Fibroblast of peridontal ligament (primary cell): ENCODE measurements around the gene ZNF407.
A peak's percentile ranks its signal among the peaks of the same experiment; 100 is the strongest.

ENCODE experiments used
- DNase-seq: peaks from one replicate; pipeline ENCODE4 v3.0.0-alpha.2; 2010; ENCODE audit errors: extremely low read depth

Gene ZNF407

DNA sequence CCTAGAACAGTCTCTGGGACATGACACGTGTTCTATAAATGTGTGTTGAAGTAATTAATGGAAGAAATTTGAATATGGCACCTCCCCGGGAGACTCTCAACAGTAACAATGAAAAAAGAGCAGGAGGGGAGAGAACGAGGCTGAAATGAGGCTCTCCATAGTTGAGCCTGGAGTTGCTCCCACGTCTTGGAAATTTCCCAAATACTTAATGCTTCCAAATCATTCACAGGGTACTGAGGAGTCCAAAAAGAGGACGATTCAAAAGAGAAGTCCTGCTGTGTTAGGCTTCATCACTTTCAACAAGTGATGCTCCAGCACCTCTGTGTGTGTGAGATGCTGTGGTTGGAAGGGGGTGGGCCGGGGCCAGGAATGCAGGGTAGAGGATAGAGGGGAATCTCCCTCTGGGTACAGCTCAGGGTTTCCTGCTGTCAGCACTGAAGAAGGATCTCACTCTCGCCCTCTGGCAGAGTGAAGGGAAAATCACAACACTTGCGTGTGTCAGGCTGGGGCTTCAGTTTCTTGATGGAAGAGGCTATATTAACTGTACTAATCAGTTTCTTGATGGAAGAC is 18.1 kb upstream of the ZNF407 start:
- DNase-seq: no peak

DNA sequence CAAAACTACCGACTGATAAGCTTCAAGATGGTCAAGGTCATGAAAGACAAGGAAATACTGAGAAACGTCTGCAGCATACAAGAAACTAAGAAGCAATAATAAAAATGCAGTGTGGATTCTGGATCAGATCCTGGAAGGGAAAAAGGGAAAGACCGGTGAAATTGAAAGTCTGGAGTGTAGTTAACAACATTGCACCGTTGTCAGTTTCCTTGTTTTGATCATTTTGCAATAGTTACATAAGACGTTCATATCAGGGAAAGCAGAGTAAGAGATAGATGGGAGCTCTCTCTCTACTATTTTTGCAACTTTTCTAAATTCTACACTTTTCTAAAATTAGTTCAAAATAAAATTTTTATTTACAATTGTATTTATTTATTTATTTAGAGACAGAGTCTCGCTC is 15.0 kb upstream of the ZNF407 start:
- DNase-seq: no peak

DNA sequence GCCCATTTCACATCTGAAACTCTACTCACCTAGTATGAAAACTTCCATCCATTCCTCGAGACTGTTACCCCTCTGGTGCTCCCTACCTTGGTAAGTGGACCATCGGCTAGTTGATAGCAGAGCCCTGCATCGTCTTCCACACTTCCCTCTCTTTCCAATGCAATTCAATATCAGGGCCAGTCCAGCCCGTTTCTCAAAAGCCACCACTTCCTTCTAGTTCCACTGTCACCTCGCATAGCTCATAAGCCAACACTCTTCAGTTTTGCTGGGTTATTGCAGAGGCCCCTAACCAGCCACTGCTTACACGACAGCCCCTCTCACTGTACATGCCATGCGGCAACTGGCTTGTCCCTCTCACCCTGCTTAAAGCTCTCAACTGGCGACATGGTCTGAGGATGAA is 10.2 kb upstream of the ZNF407 start:
- DNase-seq: no peak

DNA sequence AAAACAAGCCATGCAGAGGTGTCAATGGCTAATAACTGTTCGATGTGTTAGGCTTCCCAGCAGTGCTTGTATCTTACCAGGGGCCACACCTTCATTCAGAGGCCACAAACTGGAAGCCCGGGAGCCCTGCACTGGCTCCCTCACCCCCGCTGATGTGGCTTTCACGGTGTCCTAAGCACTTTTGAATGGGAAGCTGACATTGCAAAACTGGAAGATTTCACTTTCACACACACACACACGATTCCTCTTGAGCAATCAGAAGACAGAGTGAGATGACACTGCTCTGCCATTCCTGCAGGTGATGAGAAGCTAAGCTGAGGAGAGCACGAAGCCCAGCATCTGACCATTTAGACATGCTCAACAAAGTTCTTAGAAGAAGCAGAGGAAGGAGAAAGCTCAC is 8.6 kb upstream of the ZNF407 start:
- DNase-seq: no peak

DNA sequence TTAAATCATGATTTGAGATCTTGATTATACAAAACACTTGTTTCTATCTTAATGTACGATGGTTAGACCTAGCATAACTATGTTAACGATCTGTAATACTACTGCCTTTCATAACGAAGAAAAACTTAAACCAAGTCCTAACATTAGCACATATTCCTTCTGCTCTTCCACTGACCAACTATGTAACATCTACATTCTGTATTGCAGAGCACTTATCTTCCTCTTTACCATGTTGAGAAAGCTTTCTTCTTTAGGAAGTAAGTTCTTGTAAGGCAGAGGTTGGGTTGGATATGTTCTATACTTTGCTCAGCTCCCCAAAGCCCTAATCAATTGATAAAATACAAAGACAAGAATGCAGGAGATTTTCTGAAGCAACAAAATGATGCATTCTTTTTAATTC is 7.9 kb upstream of the ZNF407 start:
- DNase-seq: no peak

DNA sequence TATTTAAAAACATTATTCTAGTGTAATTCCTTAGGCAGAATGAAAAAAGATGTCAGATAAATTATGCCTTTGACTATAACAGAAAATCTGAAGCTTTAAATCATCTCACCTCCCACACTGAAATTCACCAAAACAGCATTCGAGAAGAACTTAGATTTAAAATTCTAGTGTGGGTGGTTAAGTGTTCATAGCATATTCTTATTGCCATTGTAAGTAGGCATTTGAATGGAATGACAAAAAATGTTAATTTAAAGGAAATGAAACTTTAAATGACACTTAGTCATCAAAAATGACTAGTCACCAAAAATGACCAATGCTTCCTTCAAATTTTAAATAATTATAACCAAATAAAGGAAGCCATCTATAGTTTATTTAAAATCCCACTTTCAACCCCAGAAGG is 7.0 kb upstream of the ZNF407 start:
- no peak for DNase-seq

DNA sequence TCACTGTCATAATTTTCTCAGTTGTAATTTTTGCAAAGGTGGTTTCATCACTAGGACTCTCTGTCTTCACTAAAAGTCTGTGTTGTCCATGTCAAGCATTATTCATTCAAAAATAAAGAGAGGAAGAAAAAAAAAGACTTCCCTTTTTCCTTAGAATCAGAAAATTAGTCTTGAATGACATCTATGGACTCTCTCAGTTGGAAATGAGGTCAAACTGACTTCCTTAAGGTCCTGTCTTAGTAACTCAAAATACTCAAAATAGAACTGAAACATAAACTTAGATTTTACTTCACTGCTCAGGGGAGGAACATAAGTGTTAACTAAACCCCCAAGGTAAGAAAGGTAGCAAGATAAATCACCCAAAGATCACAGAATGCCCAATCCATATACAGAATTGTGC is 2.2 kb upstream of the ZNF407 start:
- no peak for DNase-seq

DNA sequence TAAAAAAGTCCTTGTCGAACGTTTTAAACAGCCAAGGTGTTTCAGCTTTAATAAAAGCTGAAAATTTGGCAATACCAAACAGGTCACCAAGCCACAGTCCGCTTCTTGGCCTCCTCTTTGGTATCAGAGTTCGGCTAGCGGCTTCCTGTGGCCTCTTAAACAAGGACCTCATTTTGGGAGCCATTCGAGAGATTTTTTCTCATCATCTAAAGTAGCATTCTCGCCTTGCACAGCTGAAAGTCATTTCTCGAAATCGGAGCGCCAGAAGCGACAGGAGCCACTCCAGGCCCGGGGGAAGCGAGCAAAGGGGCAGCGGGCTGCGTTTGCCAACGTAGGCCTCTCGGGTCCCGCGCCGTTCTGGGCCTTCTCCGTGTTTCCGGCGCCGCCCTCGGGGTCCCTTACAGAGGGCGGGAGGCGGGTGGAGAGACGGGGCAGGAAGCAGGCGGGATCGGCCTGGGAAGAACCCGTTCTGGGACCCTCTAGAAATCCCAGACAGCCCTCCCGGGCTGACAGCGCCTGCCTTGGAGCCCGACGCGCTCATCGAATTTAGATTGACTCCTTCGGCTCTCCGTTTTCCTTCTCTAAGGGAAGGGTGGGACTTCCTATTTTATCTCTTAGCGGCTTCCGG is 522 bp upstream of the ZNF407 start:
- DNase-seq: peak; percentile 75

DNA sequence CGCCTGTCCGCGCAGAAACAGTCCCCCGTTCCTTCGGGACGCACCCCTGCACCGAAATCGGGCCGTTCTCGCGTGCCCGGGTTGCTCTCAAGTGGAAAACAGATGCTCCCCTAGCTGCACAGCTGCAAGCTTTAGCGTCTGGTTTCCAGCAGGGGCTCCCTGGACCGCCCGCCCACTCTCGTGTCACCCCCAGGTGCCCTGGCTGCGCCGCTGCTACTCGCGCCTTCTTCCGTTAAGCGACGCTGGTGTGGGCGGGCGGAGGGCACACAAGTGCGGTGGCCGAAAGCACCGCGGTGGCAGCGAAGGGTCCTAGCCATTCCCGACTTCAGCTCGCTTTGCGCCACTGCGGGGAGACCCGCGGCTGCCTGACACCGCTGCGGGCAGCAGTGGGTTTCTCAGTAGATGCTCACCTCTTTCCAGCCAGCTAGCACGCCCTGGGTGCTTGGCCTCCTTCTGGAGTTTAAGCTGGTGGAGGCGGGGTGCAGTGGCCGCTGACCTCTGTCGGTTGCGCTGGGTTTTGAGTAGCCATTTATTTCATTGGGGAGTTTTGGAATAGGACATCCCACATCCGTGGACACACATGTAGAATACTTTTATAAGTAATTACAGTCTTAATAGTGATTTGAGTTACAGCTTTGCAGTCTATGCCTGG is 806 bp downstream of the ZNF407 start:
- DNase-seq: peak; percentile 50

DNA sequence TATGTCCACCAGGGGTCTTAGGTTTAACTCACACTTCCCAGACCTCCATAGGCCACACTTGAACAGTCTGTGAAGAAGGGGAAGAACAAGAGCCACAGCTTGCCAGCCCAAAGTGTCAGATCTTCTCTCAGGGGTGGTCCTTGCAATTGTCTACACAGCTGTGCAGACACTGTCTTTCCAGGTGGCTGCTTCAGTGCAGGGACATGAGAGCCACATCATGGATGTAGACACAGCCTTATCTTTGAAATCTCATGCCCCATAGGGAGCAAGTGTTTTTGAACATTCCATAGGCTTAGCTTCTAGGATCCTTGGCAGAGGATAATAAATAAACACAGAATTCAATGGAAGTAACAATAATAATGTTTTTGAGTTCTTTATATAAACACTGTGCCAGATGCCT is 6.7 kb downstream of the ZNF407 start:
- DNase-seq: no peak

DNA sequence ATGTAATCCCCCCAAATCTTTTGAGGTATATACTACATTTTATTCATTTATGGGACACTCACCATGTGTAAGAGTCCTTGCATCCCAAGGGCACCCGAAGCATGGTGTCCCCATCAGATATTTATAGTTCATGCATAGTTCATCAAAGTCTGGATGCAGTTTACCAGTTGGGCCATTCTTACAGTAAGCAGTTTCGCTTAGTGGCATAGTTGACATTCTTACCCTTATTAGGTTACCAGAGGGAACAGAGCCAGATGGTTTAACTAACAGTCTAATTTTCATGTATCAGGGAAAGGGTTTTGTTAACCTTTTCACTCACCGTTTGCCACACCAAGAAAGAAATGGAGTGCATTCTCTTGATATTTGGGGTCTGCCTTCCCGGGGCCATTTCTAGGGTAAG is 7.1 kb downstream of the ZNF407 start:
- DNase-seq: peak; percentile 71

DNA sequence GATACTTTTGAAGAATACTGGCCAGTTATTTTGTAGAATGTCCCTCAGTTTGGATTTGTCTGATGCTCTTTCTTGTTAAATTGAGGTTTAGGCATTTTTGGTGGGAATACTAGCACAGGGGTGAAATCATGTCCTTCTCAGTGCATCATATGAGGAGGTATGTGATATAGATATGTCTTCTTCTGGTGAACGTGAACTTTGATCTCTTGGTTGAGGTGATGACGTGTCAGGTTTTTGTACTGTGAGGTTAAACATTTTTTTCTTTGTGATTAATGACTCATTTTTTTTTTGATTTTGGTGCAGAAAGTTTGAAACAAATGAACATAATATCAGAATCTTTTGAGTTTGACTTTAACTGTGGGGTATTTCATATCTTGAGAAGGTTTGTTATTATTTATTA is 11.0 kb downstream of the ZNF407 start:
- DNase-seq: no peak

DNA sequence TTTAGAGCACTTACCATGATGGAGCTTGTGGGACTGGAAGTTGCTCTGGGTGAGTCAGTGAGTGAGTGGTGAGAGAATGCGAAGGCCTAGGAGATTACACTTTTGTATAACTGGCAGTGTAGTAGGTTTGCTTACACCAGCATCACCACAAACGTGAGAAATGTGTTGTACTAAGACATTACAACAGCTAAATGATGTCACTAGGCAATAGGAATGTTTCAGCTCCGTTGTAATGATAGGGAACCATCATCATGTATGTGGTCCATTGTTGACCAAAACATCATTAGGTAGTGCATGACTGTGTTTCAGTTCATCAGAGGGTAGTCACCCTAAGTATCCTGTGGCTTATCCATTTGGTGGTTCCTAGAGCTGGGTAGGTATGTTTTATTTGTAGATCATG is 11.9 kb downstream of the ZNF407 start:
- DNase-seq: peak; percentile 71

DNA sequence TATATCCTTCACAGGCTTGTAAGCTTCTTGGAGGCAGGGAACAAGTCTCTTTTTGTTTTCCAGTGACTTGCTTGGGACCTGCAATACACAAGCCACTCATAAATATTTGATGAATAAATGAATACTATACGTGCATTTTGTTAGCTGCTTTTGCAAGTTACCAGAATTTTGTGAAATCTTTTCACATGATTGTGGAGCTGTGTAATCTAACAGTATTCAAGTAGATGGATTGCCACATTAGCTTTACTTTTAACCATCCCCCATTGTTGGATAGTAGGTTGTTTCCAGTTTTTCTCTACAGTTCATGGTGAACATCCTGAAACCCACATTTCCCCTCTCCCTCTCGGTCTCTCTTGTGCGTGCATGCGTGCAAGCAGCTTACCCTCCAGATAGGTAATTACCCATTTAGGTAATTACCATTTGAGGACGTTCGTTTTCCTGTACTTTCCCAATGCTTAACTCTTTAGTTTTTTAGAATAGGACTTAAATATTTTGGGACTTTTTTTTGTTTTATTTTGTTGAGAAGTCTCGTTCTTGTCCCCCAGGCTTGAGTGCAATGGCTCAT is 12.5 kb downstream of the ZNF407 start:
- DNase-seq: no peak

DNA sequence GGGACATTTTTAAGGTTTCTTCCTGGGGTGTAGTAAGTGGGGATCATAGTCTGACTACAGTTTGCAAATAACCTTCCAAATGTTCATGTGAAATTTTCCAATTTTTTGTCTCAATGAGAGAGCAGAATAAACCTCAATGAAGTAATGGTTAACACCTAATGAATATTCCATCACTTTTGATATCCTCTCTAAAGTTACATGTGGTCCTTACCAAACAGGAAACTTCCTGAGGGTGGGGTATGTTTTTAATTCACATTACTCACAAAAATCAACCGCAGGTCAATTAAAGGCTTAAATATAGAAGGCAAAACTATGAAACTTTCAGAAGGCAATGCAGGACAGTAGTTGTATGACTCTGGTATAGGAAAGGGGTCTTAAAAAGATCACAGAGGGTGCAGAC is 13.2 kb downstream of the ZNF407 start:
- no peak for DNase-seq

DNA sequence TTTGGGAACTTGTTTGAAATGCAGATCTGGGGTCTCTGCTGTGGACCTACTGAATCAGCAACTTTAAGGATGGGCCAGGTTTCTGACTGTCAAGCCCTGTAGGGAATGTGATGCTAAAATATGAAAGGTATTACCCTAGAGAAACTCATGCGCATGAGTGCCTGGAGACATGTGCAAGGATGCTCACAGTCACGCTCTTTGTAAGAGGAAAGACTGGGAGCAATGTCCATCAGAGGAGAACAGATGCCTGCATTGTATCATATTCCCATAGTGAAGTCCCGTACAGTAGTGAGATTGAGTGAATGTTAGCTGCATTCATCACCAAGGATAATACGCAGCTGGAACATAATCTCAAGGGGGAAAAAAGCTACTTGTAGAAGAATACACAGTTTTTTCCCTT is 14.1 kb downstream of the ZNF407 start:
- DNase-seq: no peak

DNA sequence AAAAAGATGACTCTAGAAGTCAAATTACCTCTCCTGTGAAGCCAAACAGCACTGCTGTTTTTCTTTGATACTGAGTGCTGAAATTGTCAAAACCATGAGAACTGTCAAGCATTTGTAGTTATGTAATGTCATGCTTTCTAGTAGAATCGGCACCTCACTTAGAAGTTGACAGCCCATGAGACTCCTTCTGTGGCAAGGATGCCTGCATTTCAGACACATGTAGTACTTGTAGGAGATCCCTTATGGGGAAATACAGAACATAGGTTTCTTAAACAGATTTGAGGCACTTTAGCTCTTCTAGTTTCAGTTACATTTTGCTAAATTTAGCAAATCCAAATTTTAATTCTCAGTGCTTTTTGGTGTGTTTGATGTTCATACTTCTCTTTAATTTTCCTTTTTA is 15.7 kb downstream of the ZNF407 start:
- no peak for DNase-seq

DNA sequence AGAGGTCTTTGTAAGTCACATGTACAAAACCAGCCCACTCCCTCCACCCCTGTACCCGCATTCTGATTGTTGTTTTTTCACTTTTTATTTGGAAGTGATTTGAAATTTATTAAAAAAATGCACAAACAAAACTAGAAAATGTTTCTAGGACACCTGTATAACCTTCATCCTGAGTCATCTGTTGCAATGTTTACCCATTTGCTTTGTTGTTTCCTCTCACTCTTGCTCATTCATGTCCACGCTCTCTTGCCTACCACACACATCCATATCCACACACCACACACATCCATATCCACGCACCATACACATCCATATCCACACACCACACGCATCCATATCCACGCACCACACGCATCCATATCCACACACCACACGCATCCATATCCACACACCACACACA is 18.8 kb downstream of the ZNF407 start:
- DNase-seq: no peak

DNA sequence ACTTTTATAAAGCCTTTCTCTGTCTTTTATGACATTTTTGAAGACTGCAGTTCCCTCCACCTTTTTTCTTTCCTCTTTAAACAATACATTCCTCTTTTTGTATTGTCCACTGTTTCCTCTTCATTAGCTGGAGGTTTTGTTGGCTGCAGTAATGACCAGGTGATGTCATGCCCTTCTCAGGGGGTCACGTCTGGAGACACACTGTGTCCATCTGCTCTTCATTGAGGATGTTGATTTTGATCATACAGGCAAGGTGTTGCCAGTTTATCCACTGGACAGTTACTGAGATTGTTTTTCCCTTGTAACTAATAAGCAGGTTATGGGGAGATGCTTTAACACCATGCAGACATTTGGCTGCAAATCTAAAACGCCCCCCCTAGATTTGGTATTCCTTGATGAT is 19.8 kb downstream of the ZNF407 start:
- no peak for DNase-seq

DNA sequence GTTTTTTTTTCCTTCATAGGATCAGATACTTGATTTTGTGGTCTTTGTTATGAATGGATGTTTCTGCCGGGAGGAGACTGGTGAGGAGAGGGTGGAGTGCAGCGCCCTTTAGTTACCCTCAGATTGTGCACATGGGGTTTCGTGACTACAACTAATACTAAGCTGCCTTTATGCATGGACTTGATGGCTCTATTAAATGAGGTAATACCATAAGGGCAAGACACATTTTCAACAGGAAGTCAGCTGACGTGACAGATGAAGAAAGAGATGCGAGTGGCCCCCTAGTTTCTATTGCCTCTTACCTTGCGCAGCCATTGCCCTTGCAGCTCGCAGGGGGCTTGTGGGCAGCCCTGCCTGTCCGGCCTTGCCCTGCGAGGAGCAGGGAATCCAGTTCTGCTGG is 24.4 kb downstream of the ZNF407 start:
- no peak for DNase-seq

DNA sequence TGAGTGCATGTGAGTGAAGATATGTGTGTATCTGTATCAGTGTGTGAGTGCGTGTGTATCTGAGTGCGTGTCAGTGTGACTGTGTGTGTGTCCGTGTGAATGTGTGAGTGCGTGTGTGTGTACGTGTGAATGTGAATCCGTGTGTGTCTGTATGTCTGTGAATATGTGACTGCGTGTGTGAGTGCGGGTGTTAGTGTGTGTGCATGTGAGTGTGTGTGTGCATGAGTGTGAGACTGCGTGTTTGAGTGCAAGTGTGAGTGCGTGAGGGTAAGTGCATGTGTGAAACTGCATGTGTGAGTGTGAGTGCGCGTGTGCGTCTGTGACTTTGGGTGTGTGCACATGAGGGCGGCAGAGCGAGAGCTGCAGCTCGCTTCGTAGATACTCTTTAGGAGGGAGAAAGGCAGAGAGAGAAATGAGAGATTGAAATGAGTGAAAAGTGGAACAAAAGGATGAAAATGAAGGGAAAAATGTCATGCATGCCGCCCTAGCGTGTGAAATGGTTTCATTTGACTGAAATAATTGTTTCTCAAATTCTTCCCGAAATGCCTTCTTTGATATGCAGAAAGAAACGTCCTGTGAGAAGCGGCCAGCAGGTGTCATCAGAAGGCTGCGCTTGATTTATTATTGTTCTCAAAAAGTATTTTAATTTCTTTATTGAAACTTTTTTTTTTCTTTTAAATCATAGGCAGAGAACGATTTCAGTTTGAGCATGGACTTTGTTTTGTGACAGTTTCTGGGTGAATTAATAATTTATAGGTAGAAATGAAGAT is 25.6 kb downstream of the ZNF407 start:
- DNase-seq: peak; percentile 37

DNA sequence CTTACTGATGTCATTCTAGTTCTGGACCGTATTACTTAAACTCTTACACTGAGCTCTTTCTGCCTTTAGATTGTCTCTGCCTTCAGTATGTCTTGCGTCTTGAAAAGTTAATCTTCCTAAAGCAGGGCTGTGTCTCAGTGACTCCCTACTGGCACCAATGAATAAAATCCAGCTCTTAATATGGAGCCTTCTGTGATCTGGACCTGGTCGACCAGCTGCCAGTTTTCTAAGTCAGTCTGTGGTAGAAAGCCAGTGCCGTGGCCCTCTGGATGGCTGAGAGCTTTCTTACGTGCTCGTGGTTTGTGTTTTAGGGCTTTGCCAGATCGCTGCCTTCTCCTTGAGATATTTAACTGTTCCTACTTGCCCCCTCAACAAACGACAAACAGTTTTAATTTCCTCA is 26.8 kb downstream of the ZNF407 start:
- DNase-seq: no peak

DNA sequence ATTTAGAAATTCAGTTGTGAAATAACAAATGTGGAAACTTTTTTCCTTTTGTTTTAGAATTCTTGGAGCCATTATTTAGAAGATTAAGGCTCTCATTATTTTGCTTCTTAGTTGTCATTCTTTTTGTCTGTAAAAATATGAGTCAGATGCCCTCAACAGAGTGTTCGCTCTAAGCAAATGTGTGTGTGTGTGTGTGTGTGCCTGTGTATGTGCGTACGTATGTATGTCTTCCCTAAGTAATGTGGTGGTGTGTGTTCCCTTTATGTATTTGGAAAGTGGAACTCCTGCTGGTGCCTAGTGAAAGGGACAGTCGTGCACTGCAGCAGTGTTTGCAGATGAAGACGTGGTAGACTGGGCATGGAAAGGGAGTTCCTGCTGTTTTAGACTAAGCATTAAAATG is 27.5 kb downstream of the ZNF407 start:
- DNase-seq: no peak
